Adrenal gland (tissue), 12 donors: ENCODE results near the gene TUBB3. TPM values are rescaled to one million over a fixed set of nuclear protein-coding genes. Genes with fewer than 3 reads are reported as not detected.
A peak's percentile ranks its signal among the peaks of the same experiment; 100 is the strongest.

Source experiments
- DNase-seq, 7 donors: peaks; one replicate each; pipeline ENCODE4 v3.0.0-alpha.2; 2019 to 2020
- H3K27ac ChIP-seq, 5 donors: fragments of 200-600 bp; sonication (generic) in 4 of 5; 1 replicate in 3 of 5; 2 replicates in 2 of 5; pipeline versions ENCODE4 v1.5.1 to v1.8.0; 2016 to 2020; ENCODE audit warnings: mild to moderate bottlenecking in 1 of 5
- H3K27me3 ChIP-seq: fragments of 200-600 bp; 2 replicates; pipeline ENCODE4 v1.8.0; 2021
- H3K36me3 ChIP-seq, 2 donors: fragments of 200-600 bp; replicated peaks in 1 of 2; 1 replicate in 1 of 2; 2 replicates in 1 of 2; pipeline versions ENCODE4 v1.5.1 to v1.8.0; 2018 to 2022
- H3K4me1 ChIP-seq, 2 donors: fragments of 200-600 bp; replicated peaks in 1 of 2; 1 replicate in 1 of 2; 2 replicates in 1 of 2; pipeline versions ENCODE4 v1.5.1 to v1.8.0; 2018 to 2021
- H3K4me3 ChIP-seq, 4 donors: fragments of 200-600 bp; sonication (generic) in 3 of 4; one replicate each; pipeline ENCODE4 v1.5.1; 2016 to 2018
- H3K9me3 ChIP-seq, 3 donors: fragments of 200-600 bp; sonication (generic) in 1 of 3; replicated peaks in 1 of 3; 1 replicate in 2 of 3; 2 replicates in 1 of 3; pipeline versions ENCODE4 v1.5.1 to v1.8.0; 2016 to 2021
- CTCF ChIP-seq, 6 experiments: fragments of 450-650 bp in 4 of 6; fragments of 200-600 bp in 2 of 6; sonication (generic) in 1 of 6; IDR thresholded peaks; 1 replicate in 5 of 6; 2 replicates in 1 of 6; pipeline versions ENCODE4 v1.5.1 to v1.8.0; 2016 to 2021; ENCODE audit warnings: antibody characterized with exemption in 6 of 6, mild to moderate bottlenecking in 2 of 6, moderate library complexity in 1 of 6
- POLR2A ChIP-seq, 2 donors: fragments of 450-650 bp; IDR thresholded peaks; one replicate each; pipeline ENCODE4 v1.6.1; 2017; ENCODE audit warnings: antibody characterized with exemption in 2 of 2, mild to moderate bottlenecking in 2 of 2, moderate library complexity in 1 of 2
- WGBS, 4 donors: extraction: QIAGEN DNeasy Blood & Tissue Kit in 2 of 4; methylation state at CpG; one replicate each; pipeline versions ENCODE4 v1.1.5 to v1.1.7; 2013 to 2017; 5-methylcytosine and 5-hydroxymethylcytosine counted together
- intact Hi-C, 2 donors: fragments of 100-400 bp; cut with DNase I; formaldehyde crosslinking; loops; one replicate each; pipeline versions ENCODE4 v1.14.1 to v1.15.0; 2022 to 2023
- polyA plus RNA-seq, 3 donors: library from polyadenylated mRNA; stranded (reverse); fragments of 200-250 nt in 2 of 3; fragments of 350-450 nt in 1 of 3; fragmentation: Illumina TruSeq in 1 of 3; extraction: RNeasy Lipid Tissue Mini Kit (QIAGEN cat#74804) in 1 of 3; gene quantifications; one replicate each; pipeline ENCODE4 v1.2.3, GENCODE V29; 2013 to 2014
- total RNA-seq, 9 donors: library from RNA; depleted of rRNA in 4 of 9; stranded (reverse); fragments of >200 nt in 4 of 9; fragments of 120-200 nt in 1 of 9; fragmentation: NEBNext Ultra II Directional in 1 of 9; extraction: Animal tissue kit (Norgen Biotek cat#: 25700) in 1 of 9; gene quantifications; one replicate each; pipeline versions ENCODE4 v1.1.0 to v1.2.4, GENCODE V29; 2013 to 2023
- donor health status: healthy with polysubstance abuse.
- donor health status: Bipolar disorder and iron deficiency.
- donor health status: DM: yes; HTN: yes; CAD: no.
- donor health status: DM: no; HTN: no; CAD: no.
- donor health status: DM: no; HTN: no; CAD: no.
- donor health status: DM: yes; HTN: yes; CAD: no.

TUBB3 gene
- total and polyA plus RNA-seq, 12 donors: 6.4 to 63.8 (median 14.5) TPM

- TF ChIP-seq CTCF (IDR thresholded peaks at IDR 0.05) (no peak), POLR2A (IDR thresholded peaks at IDR 0.05) (no peak)
- intact Hi-C loops: no loop called here
- H3K36me3 ChIP-seq: peaks cover 0 to 7% of the 10 kb centered on the region in 2 donors
- 89 to 91% (median 90%) methylated on average over 9 to 11 of the region's 11 CpGs for WGBS, 4 donors
- no peaks in the 10 kb centered on the region for H3K27me3 ChIP-seq
- H3K4me3 ChIP-seq: no peak overlapping the region
- H3K9me3 ChIP-seq: no peaks in the 10 kb centered on the region
- H3K27ac ChIP-seq: no peak overlapping the region
- peaks cover 0 to 6% of the 10 kb centered on the region in 2 donors for H3K4me1 ChIP-seq
- no peak for DNase-seq
Observed at GRCh38 chr16:89953671-89954406, 30.7 kb downstream of the TUBB3 start.

- WGBS, 4 donors: 90 to 100% (median 94%) methylated on average over 6 to 15 of the region's 15 CpGs
- H3K9me3 ChIP-seq: no peaks in the 10 kb centered on the region
- H3K27me3 ChIP-seq: no peaks in the 10 kb centered on the region
- no peak overlapping the region for H3K4me3 ChIP-seq
- TF ChIP-seq CTCF (IDR thresholded peaks at IDR 0.05): no peak
- TF ChIP-seq POLR2A (IDR thresholded peaks at IDR 0.05): no peak
- peaks cover 0 to 7% of the 10 kb centered on the region in 2 donors for H3K36me3 ChIP-seq
- no peak for DNase-seq
- no peak overlapping the region for H3K27ac ChIP-seq
- intact Hi-C loops: no loop called here
- peaks cover 0 to 2% of the 10 kb centered on the region in 2 donors for H3K4me1 ChIP-seq
Observed at GRCh38 chr16:89954462-89954861, 31.3 kb downstream of the TUBB3 start.

- TF ChIP-seq POLR2A (IDR thresholded peaks at IDR 0.05) (no peak), CTCF (IDR thresholded peaks at IDR 0.05) (no peak)
- WGBS, 4 donors: 93 to 97% (median 95%) methylated on average over 14 to 15 of the region's 15 CpGs
- no peak overlapping the region for H3K4me3 ChIP-seq
Observed at GRCh38 chr16:89955001-89955685, 32.0 kb downstream of the TUBB3 start.

DNA sequence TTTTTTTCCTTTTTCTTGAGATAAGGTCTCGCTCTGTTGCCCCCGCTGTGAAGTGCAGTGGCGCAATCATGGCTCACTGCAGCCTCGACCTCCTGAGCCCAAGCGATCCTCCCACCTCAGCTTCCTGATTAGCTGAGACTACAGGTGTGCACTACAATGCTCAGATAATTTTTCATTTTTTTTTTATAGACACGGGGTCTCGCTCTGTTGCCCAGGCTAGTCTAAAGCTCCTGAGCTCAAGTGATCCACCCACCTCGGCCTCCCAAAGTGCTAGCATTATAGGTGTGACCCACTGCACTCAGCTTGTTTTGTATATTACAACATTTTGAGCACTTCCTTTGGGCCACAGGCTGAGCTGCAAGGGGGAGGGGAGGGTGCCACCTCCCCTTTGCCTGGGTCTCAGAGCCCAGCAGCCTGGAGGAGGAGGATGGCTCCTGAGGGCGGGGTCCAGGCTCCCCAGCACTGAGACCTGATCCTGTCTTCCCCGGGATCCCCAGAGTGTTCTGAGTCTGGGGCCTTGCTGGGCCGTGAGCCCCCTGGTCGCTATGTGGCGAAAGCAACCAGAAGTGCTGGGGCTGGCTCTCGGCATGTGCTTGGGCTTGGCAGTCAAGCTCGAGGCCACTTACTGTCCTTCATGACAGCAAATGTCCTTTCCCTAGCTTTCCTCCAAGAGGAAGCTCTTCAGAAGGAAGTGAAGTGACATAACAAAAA lies 33.5 kb downstream of the TUBB3 start:
- H3K4me1 ChIP-seq: no peaks in the 10 kb centered on the region
- intact Hi-C loops: no loop called here
- H3K27me3 ChIP-seq: no peaks in the 10 kb centered on the region
- WGBS, 4 donors: 83 to 86% (median 85%) methylated on average over 13 to 15 of the region's 15 CpGs
- H3K27ac ChIP-seq: peak overlapping the region in 1 of 5 donors; percentile 71
- H3K4me3 ChIP-seq: no peak overlapping the region
- no peak for TF ChIP-seq CTCF (IDR thresholded peaks at IDR 0.05)
- no peak for TF ChIP-seq POLR2A (IDR thresholded peaks at IDR 0.05)
- DNase-seq: no peak
- peaks cover 0 to 7% of the 10 kb centered on the region in 2 donors for H3K36me3 ChIP-seq
- H3K9me3 ChIP-seq: no peaks in the 10 kb centered on the region

More at GRCh38 chr16:89955001-89955685, 32.0 kb downstream of the TUBB3 start:
- H3K4me1 ChIP-seq: no peaks in the 10 kb centered on the region
- intact Hi-C loops: no loop called here
- no peaks in the 10 kb centered on the region for H3K9me3 ChIP-seq
- DNase-seq: no peak
- no peak overlapping the region for H3K27ac ChIP-seq
- H3K36me3 ChIP-seq: peaks cover 0 to 7% of the 10 kb centered on the region in 2 donors
- no peaks in the 10 kb centered on the region for H3K27me3 ChIP-seq
